K562 (cell line): ENCODE measurements around the gene PELI2. TPM values are rescaled to one million over a fixed set of nuclear protein-coding genes. Genes with fewer than 3 reads are reported as not detected.

Experiments
- ATAC-seq: fragments of 200-7000 bp; cut with Tn5 transposase; 3 replicates; pipeline ENCODE4 v1.9.1; 2020; ENCODE audit warnings: moderate library complexity
- BruUV-seq: library from RNA; stranded (reverse); fragments of 400-500 nt; replicated peaks from 2 replicates; lab custom pipeline; 2021; lab: Mats Ljungman, UMichigan
- CTCF ChIA-PET: fragments of 300-600 bp; formaldehyde crosslinking; extraction: SDS; loops from one replicate; lab custom pipeline; 2021; ENCODE audit warnings: low intra/inter-chr PET ratio; lab: Yijun Ruan, JAX
- POLR2A ChIA-PET: fragments of 300-600, 350-650 bp; sonication (Branson Sonifier 250); formaldehyde crosslinking; extraction: SDS; loops from one replicate; lab custom pipeline; 2021; ENCODE audit warnings: antibody characterized with exemption, inconsistent platforms; lab: Yijun Ruan, JAX
- DNase-seq, 4 experiments: peaks; one replicate each; pipeline versions ENCODE4 v3.0.0 to v3.0.0-alpha.2; 2011 to 2018; ENCODE audit warnings: low spot score in 3 of 4, mixed read lengths in 3 of 4; ENCODE audit errors: extremely low read depth in 1 of 4
- FAIRE-seq: peaks from 2 replicates; lab custom pipeline; 2011; peaks lifted over from hg19 to GRCh38; lab: Jason Lieb, UNC
- H2AFZ ChIP-seq: 2 replicates; pipeline ENCODE4 v1.6.0; 2011; ENCODE audit warnings: low read depth, low read length, control low read depth, inconsistent platforms
- H3K27ac ChIP-seq: fragments of 200-600 bp; 3 replicates; pipeline ENCODE4 v1.8.0; 2011; ENCODE audit warnings: low read depth, mild to moderate bottlenecking, control low read depth, inconsistent platforms, low read length, moderate library complexity, mixed read lengths; ENCODE audit errors: extremely low read depth
- H3K27me3 ChIP-seq, 2 experiments: fragments of 300-600 bp in 1 of 2; 2 replicates in 1 of 2; 3 replicates in 1 of 2; pipeline versions ENCODE4 v1.6.0 to v1.8.0; 2011; ENCODE audit warnings: inconsistent platforms in 2 of 2, low read length in 2 of 2, mild to moderate bottlenecking in 1 of 2, mixed read lengths in 1 of 2, moderate library complexity in 1 of 2; ENCODE audit not compliant: control insufficient read depth in 2 of 2, insufficient read depth in 2 of 2
- H3K36me3 ChIP-seq: fragments of 300-600 bp; 3 replicates; pipeline ENCODE4 v1.8.0; 2011; ENCODE audit warnings: mild to moderate bottlenecking, low read length, inconsistent platforms; ENCODE audit not compliant: control insufficient read depth, insufficient read depth
- H3K4me1 ChIP-seq, 2 experiments: fragments of 200-600 bp in 1 of 2; replicated peaks in 1 of 2; 2 replicates in 1 of 2; 3 replicates in 1 of 2; pipeline versions ENCODE4 v1.5.1 to v1.8.0; 2011; ENCODE audit warnings: inconsistent platforms in 2 of 2, low read length in 2 of 2, mild to moderate bottlenecking in 1 of 2, mixed read lengths in 1 of 2, moderate library complexity in 1 of 2; ENCODE audit not compliant: control insufficient read depth in 2 of 2, insufficient read depth in 2 of 2
- H3K4me2 ChIP-seq: 2 replicates; pipeline ENCODE4 v1.6.1; 2011; ENCODE audit warnings: low read length, control low read depth, inconsistent platforms, mixed read lengths; ENCODE audit not compliant: insufficient read depth
- H3K4me3 ChIP-seq: fragments of 200-600 bp; sonication (generic), shearing (Covaris generic); 2 replicates; pipeline ENCODE4 v1.5.1; 2016; ENCODE audit warnings: control low read depth, inconsistent platforms
- H3K79me2 ChIP-seq: fragments of 200-600 bp; 3 replicates; pipeline ENCODE4 v1.8.0; 2011; ENCODE audit warnings: low read length, inconsistent platforms; ENCODE audit not compliant: control insufficient read depth, insufficient read depth
- H3K9ac ChIP-seq, 2 experiments: 2 replicates each; pipeline versions ENCODE4 v1.6.0 to v1.6.1; 2011; ENCODE audit warnings: low read depth in 2 of 2, low read length in 2 of 2, control low read depth in 1 of 2, inconsistent platforms in 1 of 2, mild to moderate bottlenecking in 1 of 2, mixed read lengths in 1 of 2; ENCODE audit not compliant: insufficient read depth in 1 of 2
- H3K9me1 ChIP-seq: one replicate; pipeline ENCODE4 v1.6.0; 2011; ENCODE audit warnings: inconsistent platforms, mild to moderate bottlenecking, low read length, moderate library complexity; ENCODE audit not compliant: control insufficient read depth, insufficient read depth
- H3K9me3 ChIP-seq: replicated peaks from 2 replicates; pipeline ENCODE4 v1.5.1; 2011; ENCODE audit warnings: low read depth, low read length, inconsistent platforms; ENCODE audit not compliant: control insufficient read depth, insufficient read depth
- H4K20me1 ChIP-seq: replicated peaks from 2 replicates; pipeline ENCODE4 v1.6.1; 2011; ENCODE audit warnings: low read length, inconsistent platforms, mixed read lengths; ENCODE audit not compliant: control insufficient read depth, insufficient read depth
- BRCA1 ChIP-seq, 2 experiments: fragments of 450-650 bp in 1 of 2; sonication (generic) in 1 of 2; formaldehyde crosslinking in 1 of 2; IDR thresholded peaks; 2 replicates each; pipeline versions ENCODE4 v1.5.0 to v1.6.1; 2017 to 2020; ENCODE audit warnings: mild to moderate bottlenecking in 1 of 2, missing genetic modification reagents in 1 of 2
- CREM ChIP-seq: IDR thresholded peaks from 2 replicates; pipeline ENCODE4 v1.6.1; 2014; ENCODE audit warnings: antibody characterized with exemption, low read depth
- DLX4 ChIP-seq: fragments of 250-450 bp; sonication (Bioruptor Pico); IDR thresholded peaks from 2 replicates; pipeline ENCODE4 v1.6.1; 2021; ENCODE audit warnings: mild to moderate bottlenecking
- ELF4 ChIP-seq: fragments of 450-650 bp; formaldehyde crosslinking; IDR thresholded peaks from 2 replicates; pipeline ENCODE4 v1.4.0; 2022; ENCODE audit warnings: missing genetic modification characterization
- SIN3B ChIP-seq: fragments of 450-650 bp; IDR thresholded peaks from 2 replicates; pipeline ENCODE4 v1.6.1; 2017; ENCODE audit warnings: low read depth, mild to moderate bottlenecking, moderate library complexity
- SIX5 ChIP-seq, 2 experiments: IDR thresholded peaks; 2 replicates each; pipeline ENCODE4 v1.6.1; 2011; ENCODE audit warnings: low read length in 2 of 2, borderline replicate concordance in 1 of 2, low read depth in 1 of 2, mild to moderate bottlenecking in 1 of 2, moderate library complexity in 1 of 2; ENCODE audit not compliant: insufficient read depth in 1 of 2
- SMAD1 ChIP-seq: fragments of 150-350 bp; IDR thresholded peaks from 2 replicates; pipeline ENCODE4 v1.6.1; 2014; ENCODE audit warnings: low read length, low read depth; ENCODE audit not compliant: partially characterized antibody
- TFAP4 ChIP-seq: sonication (generic); formaldehyde crosslinking; IDR thresholded peaks from 2 replicates; pipeline ENCODE4 v1.8.0; 2022; ENCODE audit warnings: missing genetic modification reagents, mild to moderate bottlenecking, moderate library complexity, borderline replicate concordance
- ZFP1 ChIP-seq: fragments of 450-650 bp; formaldehyde crosslinking; IDR thresholded peaks from 2 replicates; pipeline ENCODE4 v1.4.0; 2020; ENCODE audit warnings: mild to moderate bottlenecking, mixed read lengths
- ZNF197 ChIP-seq: fragments of 200-800 bp; sonication (Bioruptor generic); IDR thresholded peaks from 2 replicates; pipeline ENCODE4 v1.6.1; 2016; ENCODE audit warnings: low read depth, missing genetic modification characterization, missing compliant biosample characterization
- ZNF668 ChIP-seq: fragments of 250-450 bp; sonication (Bioruptor Pico); IDR thresholded peaks from 2 replicates; pipeline ENCODE4 v1.8.0; 2022; ENCODE audit warnings: mild to moderate bottlenecking, inconsistent platforms
- ZNF778 ChIP-seq: fragments of 450-650 bp; formaldehyde crosslinking; IDR thresholded peaks from 2 replicates; pipeline ENCODE4 v1.4.0; 2020; ENCODE audit warnings: mild to moderate bottlenecking, moderate library complexity
- WGBS: fragments of 100-300 bp; shearing (Covaris generic); methylation state at CpG from one replicate; pipeline ENCODE4 v1.1.6; 2016; ENCODE audit warnings: low coverage, mixed read lengths; ENCODE audit not compliant: insufficient coverage; ENCODE audit errors: missing lambda C conversion rate; 5-methylcytosine and 5-hydroxymethylcytosine counted together
- in situ Hi-C: fragments of 300-500 bp; cut with MboI; formaldehyde crosslinking; loops from 4 replicates; pipeline ENCODE4 v1.15.0; 2018; ENCODE audit warnings: inconsistent platforms, mixed read lengths
- intact Hi-C: fragments of 100-400 bp; cut with micrococcal nuclease; formaldehyde crosslinking; loops from 2 replicates; pipeline ENCODE4 v1.14.2; 2022
- polyA plus RNA-seq, 8 experiments: library from polyadenylated mRNA; depleted of rRNA in 4 of 8; stranded (reverse) in 5 of 8; unstranded in 3 of 8; fragments of >200 nt; fragmentation: Nextera tagmentation in 2 of 8; fragmentation: Illumina TruSeq in 1 of 8; extraction: Ambion mirVana in 2 of 8; extraction: Trizol in 1 of 8; gene quantifications; 2 replicates each; pipeline versions ENCODE4 v1.2.1 to v1.2.3, GENCODE V29; 2011 to 2014; ENCODE audit warnings: inconsistent platforms in 1 of 8, missing spikeins in 1 of 8
- total RNA-seq, 7 experiments: library from RNA; depleted of rRNA in 6 of 7; stranded (reverse); fragments of >200 nt in 6 of 7; fragmentation: Illumina TruSeq in 2 of 7; extraction: Trizol in 2 of 7; gene quantifications; 2 replicates each; pipeline versions ENCODE4 v1.2.1 to v1.2.3, GENCODE V29; 2011 to 2021; ENCODE audit warnings: low replicate concordance in 1 of 7
- TF ChIP-seq, protein P1 (sequence below), 2 experiments: fragments of 450-650 bp in 1 of 2; sonication (generic) in 1 of 2; formaldehyde crosslinking in 1 of 2; IDR thresholded peaks in 1 of 2; conservative IDR thresholded peaks in 1 of 2; 2 replicates each; pipeline versions ENCODE4 v1.6.1 to v1.8.1; 2016 to 2023; ENCODE audit warnings: mild to moderate bottlenecking in 2 of 2, moderate library complexity in 2 of 2, inconsistent platforms in 1 of 2, missing genetic modification reagents in 1 of 2
- TF ChIP-seq, protein P2 (sequence below): fragments of 250-450 bp; sonication (Bioruptor Pico); IDR thresholded peaks from 2 replicates; pipeline ENCODE4 v1.8.0; 2022; ENCODE audit warnings: inconsistent platforms

The PELI2 gene
- total and polyA plus RNA-seq, 9 of the 15 experiments (the other 6 are each of a cell fraction or from before 2014, with no cell fraction given): 0.20 to 1.5 (median 0.44) TPM

DNA sequence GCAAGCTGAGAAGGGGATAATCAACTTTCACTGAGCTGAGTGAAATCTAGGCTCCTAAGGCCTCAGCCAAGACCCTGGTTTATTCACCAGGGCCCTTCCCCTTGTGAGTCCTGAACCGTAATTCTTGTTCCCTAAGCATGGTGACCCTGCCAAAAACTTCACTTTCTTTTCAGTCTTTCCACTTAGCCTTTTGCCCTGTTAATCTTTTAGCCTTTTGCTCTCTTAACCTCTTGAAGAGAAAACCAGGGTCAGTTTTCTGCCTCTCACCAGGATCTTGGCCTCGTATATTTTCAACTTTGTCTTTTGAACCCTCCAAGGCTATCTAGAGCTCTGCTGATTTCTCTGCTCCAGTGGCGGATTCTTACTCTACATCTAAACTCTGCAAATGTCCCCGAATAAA is 191.0 kb downstream of the PELI2 start:
- DNase-seq: no peak
- Histone ChIP-seq H4K20me1 (no peaks in the 10 kb centered on the region), H3K4me3 (no peak overlapping the region), H3K4me2 (no peak overlapping the region), H3K9ac (no peak overlapping the region), H3K27ac (no peak overlapping the region), H3K9me3 (no peaks in the 10 kb centered on the region), H3K36me3 (no peaks in the 10 kb centered on the region), H3K79me2 (no peaks in the 10 kb centered on the region), H3K27me3 (peaks cover 0 to 9% of the 10 kb centered on the region in 2 experiments; a peak in 3 of 5 replicates), H3K9me1 (no peaks in the 10 kb centered on the region), H3K4me1 (no peaks in the 10 kb centered on the region), H2AFZ (no peak overlapping the region)
- ChIA-PET CTCF (no interaction called here), POLR2A (no interaction called here)
- 0% methylated on average over 4 of the region's 4 CpGs for WGBS
- BruUV-seq: no TSS peak
- in situ Hi-C loops: no loop called here
- ATAC-seq: no peak
- intact Hi-C loops: no loop called here
- FAIRE-seq: no peak
- TF ChIP-seq SMAD1 (no peak), ZNF668 (CRISPR knock-in tag) (no peak), ZFP1 (CRISPR knock-in tag) (no peak), ELF4 (CRISPR knock-in tag) (no peak), DLX4 (CRISPR knock-in tag) (no peak), ZNF197 (CRISPR knock-in tag) (no peak), ZNF778 (no peak), SIN3B (no peak), TFAP4 (CRISPR knock-in tag) (no peak), CREM (no peak), BRCA1 (IDR thresholded peaks at IDR 0.05) (no peak), BRCA1 (CRISPR knock-in tag; IDR thresholded peaks at IDR 0.05) (no peak), SIX5 (IDR thresholded peaks at IDR 0.05; ENCODE audit: borderline replicate concordance in 1 of 2, insufficient read depth in 1 of 2, low read depth in 1 of 2, low read length in 2 of 2) (no peak)
- TF ChIP-seq, protein P1, sequence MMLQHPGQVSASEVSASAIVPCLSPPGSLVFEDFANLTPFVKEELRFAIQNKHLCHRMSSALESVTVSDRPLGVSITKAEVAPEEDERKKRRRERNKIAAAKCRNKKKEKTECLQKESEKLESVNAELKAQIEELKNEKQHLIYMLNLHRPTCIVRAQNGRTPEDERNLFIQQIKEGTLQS (IDR thresholded peaks at IDR 0.05): no peak
- TF ChIP-seq, protein P1 (CRISPR knock-in tag; conservative IDR thresholded peaks at IDR 0.05): no peak
- TF ChIP-seq, protein P2, sequence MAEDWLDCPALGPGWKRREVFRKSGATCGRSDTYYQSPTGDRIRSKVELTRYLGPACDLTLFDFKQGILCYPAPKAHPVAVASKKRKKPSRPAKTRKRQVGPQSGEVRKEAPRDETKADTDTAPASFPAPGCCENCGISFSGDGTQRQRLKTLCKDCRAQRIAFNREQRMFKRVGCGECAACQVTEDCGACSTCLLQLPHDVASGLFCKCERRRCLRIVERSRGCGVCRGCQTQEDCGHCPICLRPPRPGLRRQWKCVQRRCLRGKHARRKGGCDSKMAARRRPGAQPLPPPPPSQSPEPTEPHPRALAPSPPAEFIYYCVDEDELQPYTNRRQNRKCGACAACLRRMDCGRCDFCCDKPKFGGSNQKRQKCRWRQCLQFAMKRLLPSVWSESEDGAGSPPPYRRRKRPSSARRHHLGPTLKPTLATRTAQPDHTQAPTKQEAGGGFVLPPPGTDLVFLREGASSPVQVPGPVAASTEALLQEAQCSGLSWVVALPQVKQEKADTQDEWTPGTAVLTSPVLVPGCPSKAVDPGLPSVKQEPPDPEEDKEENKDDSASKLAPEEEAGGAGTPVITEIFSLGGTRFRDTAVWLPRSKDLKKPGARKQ (CRISPR knock-in tag): no peak
